Neural cell (in vitro differentiated cells): ENCODE results near the gene CD4. TPM values are rescaled to one million over a fixed set of nuclear protein-coding genes. Genes with fewer than 3 reads are reported as not detected.
A peak's percentile ranks its signal among the peaks of the same experiment; 100 is the strongest.

Experiments
- H2AFZ ChIP-seq: fragments of 200-600, 300-800 bp; sonication (generic), shearing (Covaris generic); 2 replicates; pipeline ENCODE4 v1.6.0; 2014; ENCODE audit warnings: low read depth, mild to moderate bottlenecking, antibody characterized with exemption, low read length, moderate library complexity
- H3F3A ChIP-seq: fragments of 200-600 bp; shearing (Covaris generic); 2 replicates; pipeline ENCODE4 v1.6.1; 2016; ENCODE audit warnings: mild to moderate bottlenecking, moderate library complexity, mixed read lengths, antibody characterized with exemption, low read length; ENCODE audit not compliant: insufficient read depth, poor library complexity, severe bottlenecking
- H3K27ac ChIP-seq: fragments of 200-600, 300-800 bp; sonication (generic), shearing (Covaris generic); 2 replicates; pipeline ENCODE4 v1.5.1; 2014; ENCODE audit warnings: mild to moderate bottlenecking, low read length, moderate library complexity
- H3K27me3 ChIP-seq: fragments of 300-800, 200-600 bp; sonication (generic), shearing (Covaris generic); 2 replicates; pipeline ENCODE4 v1.6.0; 2014; ENCODE audit warnings: mild to moderate bottlenecking, low read depth, low read length, moderate library complexity; ENCODE audit not compliant: insufficient read depth
- H3K36me3 ChIP-seq: fragments of 300-800, 200-600 bp; sonication (generic), shearing (Covaris generic); 2 replicates; pipeline ENCODE4 v1.5.1; 2014; ENCODE audit warnings: mild to moderate bottlenecking, antibody characterized with exemption, low read length, moderate library complexity; ENCODE audit not compliant: insufficient read depth
- H3K4me2 ChIP-seq: fragments of 300-800, 200-600 bp; sonication (generic), shearing (Covaris generic); 2 replicates; pipeline ENCODE4 v1.6.0; 2014; ENCODE audit warnings: mild to moderate bottlenecking, low read length
- H3K4me3 ChIP-seq: fragments of 300-800, 200-600 bp; sonication (generic), shearing (Covaris generic); 2 replicates; pipeline ENCODE4 v1.5.1; 2014; ENCODE audit warnings: mild to moderate bottlenecking, low read length, moderate library complexity
- H3K79me2 ChIP-seq: fragments of 200-600 bp; shearing (Covaris generic); replicated peaks from 2 replicates; pipeline ENCODE4 v1.6.0; 2014; ENCODE audit warnings: mild to moderate bottlenecking, low read length, moderate library complexity; ENCODE audit not compliant: insufficient read depth
- H3K9ac ChIP-seq: fragments of 300-800, 200-600 bp; sonication (generic), shearing (Covaris generic); 2 replicates; pipeline ENCODE4 v1.6.1; 2016; ENCODE audit warnings: mild to moderate bottlenecking, low read length, mixed read lengths
- H3K9me2 ChIP-seq: fragments of 200-600 bp; shearing (Covaris generic); 2 replicates; pipeline ENCODE4 v1.6.1; 2016; ENCODE audit warnings: mild to moderate bottlenecking, low read length, mixed read lengths; ENCODE audit not compliant: insufficient read depth
- H3K9me3 ChIP-seq: fragments of 200-600, 300-800 bp; sonication (generic), shearing (Covaris generic); 2 replicates; pipeline ENCODE4 v1.6.1; 2016; ENCODE audit warnings: mild to moderate bottlenecking, mixed run types, low read length, moderate library complexity, mixed read lengths
- H4K20me1 ChIP-seq: fragments of 200-600 bp; shearing (Covaris generic); 2 replicates; pipeline ENCODE4 v1.6.1; 2016; ENCODE audit warnings: mild to moderate bottlenecking, mixed run types; ENCODE audit not compliant: insufficient read depth
- CTCF ChIP-seq: fragments of 450-650 bp; IDR thresholded peaks from 2 replicates; pipeline ENCODE4 v1.5.1; 2014; ENCODE audit warnings: antibody characterized with exemption, mild to moderate bottlenecking, moderate library complexity; ENCODE audit not compliant: poor library complexity, severe bottlenecking
- EP300 ChIP-seq: fragments of 450-650 bp; conservative IDR thresholded peaks from 2 replicates; pipeline ENCODE4 v1.6.1; 2014; ENCODE audit warnings: antibody characterized with exemption, mild to moderate bottlenecking, moderate library complexity; ENCODE audit not compliant: poor library complexity, severe bottlenecking
- EZH2 ChIP-seq: fragments of 200-600, 300-800 bp; shearing (Covaris generic), sonication (generic); IDR thresholded peaks from 2 replicates; pipeline ENCODE4 v1.6.1; 2014; ENCODE audit warnings: antibody characterized with exemption, low read length, borderline replicate concordance, mild to moderate bottlenecking; ENCODE audit not compliant: insufficient read depth, poor library complexity, severe bottlenecking
- MXI1 ChIP-seq: fragments of 450-650 bp; conservative IDR thresholded peaks from 2 replicates; pipeline ENCODE4 v1.6.1; 2014; ENCODE audit warnings: antibody characterized with exemption, mild to moderate bottlenecking; ENCODE audit not compliant: poor library complexity, severe bottlenecking
- POLR2AphosphoS5 ChIP-seq: IDR thresholded peaks from 2 replicates; pipeline ENCODE4 v1.6.1; 2012
- RAD21 ChIP-seq: fragments of 450-650 bp; conservative IDR thresholded peaks from 2 replicates; pipeline ENCODE4 v1.6.1; 2014; ENCODE audit warnings: antibody characterized with exemption, mild to moderate bottlenecking, moderate library complexity
- SMC3 ChIP-seq: fragments of 450-650 bp; conservative IDR thresholded peaks from 2 replicates; pipeline ENCODE4 v1.6.1; 2014; ENCODE audit warnings: antibody characterized with exemption, mild to moderate bottlenecking, moderate library complexity; ENCODE audit not compliant: poor library complexity
- TAF1 ChIP-seq: IDR thresholded peaks from 2 replicates; pipeline ENCODE4 v1.6.1; 2012; ENCODE audit warnings: low read depth
- polyA plus RNA-seq: library from polyadenylated mRNA; depleted of rRNA; stranded (reverse); fragments of >200 nt; gene quantifications from 2 replicates; pipeline ENCODE4 v1.2.3, GENCODE V29; 2014
- TF ChIP-seq, protein P1 (sequence below): IDR thresholded peaks from 2 replicates; pipeline ENCODE4 v1.6.1; 2012; ENCODE audit warnings: borderline replicate concordance

CD4 gene
- polyA plus RNA-seq, 1 donor from 2014 or later, result not detected

DNA sequence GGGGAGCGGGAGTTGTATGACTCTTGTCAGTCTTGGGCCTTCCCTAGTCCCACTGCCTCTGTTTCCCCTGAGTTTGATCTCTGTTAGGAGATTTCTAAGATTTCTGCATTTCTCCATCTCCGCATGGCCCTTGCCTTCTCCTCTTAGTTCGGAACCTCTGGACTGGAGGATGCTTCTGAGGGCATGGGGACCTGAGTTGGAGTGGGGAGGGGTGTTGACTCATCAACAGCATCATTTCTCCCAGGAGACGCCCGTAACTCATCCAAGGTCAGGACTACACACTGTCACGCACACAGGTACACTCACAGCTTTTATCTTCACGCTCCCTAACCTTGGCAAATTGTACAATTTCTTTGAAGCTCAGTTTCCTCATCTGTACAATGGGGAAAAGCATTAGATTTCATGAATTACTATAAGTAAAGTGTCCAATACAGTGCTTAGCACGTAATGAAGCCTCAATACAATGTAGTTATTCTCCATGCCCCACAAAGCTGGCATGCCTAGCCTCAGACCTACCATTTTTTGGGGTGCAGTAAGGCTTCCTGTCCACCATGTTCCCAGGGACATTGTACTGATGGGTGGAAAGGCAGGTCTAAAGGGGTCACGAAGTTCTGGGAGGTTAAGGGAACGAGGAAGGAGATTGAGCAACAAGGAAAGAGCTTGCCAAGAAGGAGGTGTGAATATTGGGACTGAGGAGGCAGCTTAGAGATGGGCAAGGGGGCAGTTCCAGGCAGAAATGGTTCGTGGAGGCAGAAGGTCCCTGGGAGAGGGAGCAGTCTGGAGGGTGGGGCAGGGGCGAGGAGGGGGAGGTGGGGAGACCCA lies 17.6 kb upstream of the CD4 start:
- Histone ChIP-seq H3K36me3 (peaks cover 4% of the 10 kb centered on the region), H3K79me2 (peaks cover 49% of the 10 kb centered on the region), H3K4me3 (no peak overlapping the region), H2AFZ (no peak overlapping the region), H3K27me3 (no peaks in the 10 kb centered on the region), H3K9me2 (no peaks in the 10 kb centered on the region), H3K9ac (no peak overlapping the region), H3K4me2 (no peak overlapping the region), H3K27ac (no peak overlapping the region), H3K9me3 (no peaks in the 10 kb centered on the region), H4K20me1 (peaks cover 33% of the 10 kb centered on the region), H3F3A (peaks cover 6% of the 10 kb centered on the region)
- no peak for TF ChIP-seq MXI1
- TF ChIP-seq POLR2AphosphoS5, result peak; percentile 26
- no peak for TF ChIP-seq RAD21
- no peak for TF ChIP-seq EP300
- TF ChIP-seq EZH2, result no peak
- TF ChIP-seq, protein P1, sequence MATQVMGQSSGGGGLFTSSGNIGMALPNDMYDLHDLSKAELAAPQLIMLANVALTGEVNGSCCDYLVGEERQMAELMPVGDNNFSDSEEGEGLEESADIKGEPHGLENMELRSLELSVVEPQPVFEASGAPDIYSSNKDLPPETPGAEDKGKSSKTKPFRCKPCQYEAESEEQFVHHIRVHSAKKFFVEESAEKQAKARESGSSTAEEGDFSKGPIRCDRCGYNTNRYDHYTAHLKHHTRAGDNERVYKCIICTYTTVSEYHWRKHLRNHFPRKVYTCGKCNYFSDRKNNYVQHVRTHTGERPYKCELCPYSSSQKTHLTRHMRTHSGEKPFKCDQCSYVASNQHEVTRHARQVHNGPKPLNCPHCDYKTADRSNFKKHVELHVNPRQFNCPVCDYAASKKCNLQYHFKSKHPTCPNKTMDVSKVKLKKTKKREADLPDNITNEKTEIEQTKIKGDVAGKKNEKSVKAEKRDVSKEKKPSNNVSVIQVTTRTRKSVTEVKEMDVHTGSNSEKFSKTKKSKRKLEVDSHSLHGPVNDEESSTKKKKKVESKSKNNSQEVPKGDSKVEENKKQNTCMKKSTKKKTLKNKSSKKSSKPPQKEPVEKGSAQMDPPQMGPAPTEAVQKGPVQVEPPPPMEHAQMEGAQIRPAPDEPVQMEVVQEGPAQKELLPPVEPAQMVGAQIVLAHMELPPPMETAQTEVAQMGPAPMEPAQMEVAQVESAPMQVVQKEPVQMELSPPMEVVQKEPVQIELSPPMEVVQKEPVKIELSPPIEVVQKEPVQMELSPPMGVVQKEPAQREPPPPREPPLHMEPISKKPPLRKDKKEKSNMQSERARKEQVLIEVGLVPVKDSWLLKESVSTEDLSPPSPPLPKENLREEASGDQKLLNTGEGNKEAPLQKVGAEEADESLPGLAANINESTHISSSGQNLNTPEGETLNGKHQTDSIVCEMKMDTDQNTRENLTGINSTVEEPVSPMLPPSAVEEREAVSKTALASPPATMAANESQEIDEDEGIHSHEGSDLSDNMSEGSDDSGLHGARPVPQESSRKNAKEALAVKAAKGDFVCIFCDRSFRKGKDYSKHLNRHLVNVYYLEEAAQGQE, result no peak
- TF ChIP-seq SMC3, result no peak
- TF ChIP-seq CTCF, result no peak

DNA sequence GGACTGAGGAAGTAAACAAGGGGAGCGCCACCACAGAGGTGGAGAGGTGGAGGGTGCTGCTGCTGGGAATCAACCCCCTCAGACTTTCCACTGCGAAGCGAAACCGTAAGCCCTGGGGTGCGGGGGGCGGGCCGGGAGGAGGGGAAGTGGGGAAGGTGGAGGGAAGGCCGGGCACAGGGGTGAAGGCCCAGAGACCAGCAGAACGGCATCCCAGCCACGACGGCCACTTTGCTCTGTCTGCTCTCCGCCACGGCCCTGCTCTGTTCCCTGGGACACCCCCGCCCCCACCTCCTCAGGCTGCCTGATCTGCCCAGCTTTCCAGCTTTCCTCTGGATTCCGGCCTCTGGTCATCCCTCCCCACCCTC lies 17.0 kb upstream of the CD4 start, which contains the start of gene LAG3:
TSS of gene LAG3 (plus strand) at position 190 of the 365 bp plus-strand sequence. CDS start 333 bp downstream, outside the sequence.
- TF ChIP-seq POLR2AphosphoS5, result peak; percentile 18
- no peak for TF ChIP-seq TAF1
- peaks cover 33% of the 10 kb centered on the region for H4K20me1 ChIP-seq

More for the DNA sequence above, 17.0 kb upstream of the CD4 start, which contains the start of gene LAG3:
- Histone ChIP-seq H3K27ac (no peak within 1 kb of the TSS), H3K36me3 (peaks cover 4% of the 10 kb centered on the region), H3K79me2 (peaks cover 44% of the 10 kb centered on the region), H3K9me3 (no peaks in the 10 kb centered on the region), H3K4me3 (no peak within 1 kb of the TSS), H2AFZ (no peak within 1 kb of the TSS), H3F3A (peaks cover 6% of the 10 kb centered on the region), H3K27me3 (no peaks in the 10 kb centered on the region), H3K9ac (no peak within 1 kb of the TSS), H3K9me2 (no peaks in the 10 kb centered on the region), H3K4me2 (no peak within 1 kb of the TSS)
